ENCODE data around the gene AACS.
"Not testable (repeated sequence)": the region's sequence is repeated elsewhere in the genome, so short reads cannot be mapped to it uniquely, and the experiment has no call there.

The AACS gene

GRCh38 chr12:125092872-125093680, 27.8 kb downstream of the AACS start:
- no peak for DNase-seq

GRCh38 chr12:125093681-125094330, 28.6 kb downstream of the AACS start:
- no peak for DNase-seq

- no peak for DNase-seq
Measured at GRCh38 chr12:125096894-125097293, 31.7 kb downstream of the AACS start.

- DNase-seq: no peak
Measured at GRCh38 chr12:125097427-125097826, 32.2 kb downstream of the AACS start.

GRCh38 chr12:125098676-125099408, 33.6 kb downstream of the AACS start:
- DNase-seq: no peak

GRCh38 chr12:125099409-125099782, 34.2 kb downstream of the AACS start:
- DNase-seq: no peak

- DNase-seq: no peak
Measured at GRCh38 chr12:125100551-125101434, 35.6 kb downstream of the AACS start.

GRCh38 chr12:125104982-125105381, 39.7 kb downstream of the AACS start:
- DNase-seq: no peak

GRCh38 chr12:125105600-125105999, 40.4 kb downstream of the AACS start:
- no peak for DNase-seq

- DNase-seq: no peak
Measured at GRCh38 chr12:125110641-125111360, 45.6 kb downstream of the AACS start.

- DNase-seq: no peak
Measured at GRCh38 chr12:125111403-125111802, 46.2 kb downstream of the AACS start.

- DNase-seq: not testable (repeated sequence)
Measured at GRCh38 chr12:125112614-125113013, 47.4 kb downstream of the AACS start.

GRCh38 chr12:125113263-125113662, 48.0 kb downstream of the AACS start:
- no peak for DNase-seq

GRCh38 chr12:125113789-125114188, 48.6 kb downstream of the AACS start:
- no peak for DNase-seq

- no peak for DNase-seq
Measured at GRCh38 chr12:125114365-125115141, 49.3 kb downstream of the AACS start.

- no peak for DNase-seq
Measured at GRCh38 chr12:125120566-125120965, 55.3 kb downstream of the AACS start.

- DNase-seq: no peak
Measured at GRCh38 chr12:125121106-125121505, 55.9 kb downstream of the AACS start.

GRCh38 chr12:125122668-125123067, 57.4 kb downstream of the AACS start:
- DNase-seq: no peak

- DNase-seq: no peak
Measured at GRCh38 chr12:125124320-125124966, 59.2 kb downstream of the AACS start.

GRCh38 chr12:125125271-125125670, 60.0 kb downstream of the AACS start:
- DNase-seq: no peak
